Measurements from ENCODE around the gene KIF6.

The KIF6 gene

DNA sequence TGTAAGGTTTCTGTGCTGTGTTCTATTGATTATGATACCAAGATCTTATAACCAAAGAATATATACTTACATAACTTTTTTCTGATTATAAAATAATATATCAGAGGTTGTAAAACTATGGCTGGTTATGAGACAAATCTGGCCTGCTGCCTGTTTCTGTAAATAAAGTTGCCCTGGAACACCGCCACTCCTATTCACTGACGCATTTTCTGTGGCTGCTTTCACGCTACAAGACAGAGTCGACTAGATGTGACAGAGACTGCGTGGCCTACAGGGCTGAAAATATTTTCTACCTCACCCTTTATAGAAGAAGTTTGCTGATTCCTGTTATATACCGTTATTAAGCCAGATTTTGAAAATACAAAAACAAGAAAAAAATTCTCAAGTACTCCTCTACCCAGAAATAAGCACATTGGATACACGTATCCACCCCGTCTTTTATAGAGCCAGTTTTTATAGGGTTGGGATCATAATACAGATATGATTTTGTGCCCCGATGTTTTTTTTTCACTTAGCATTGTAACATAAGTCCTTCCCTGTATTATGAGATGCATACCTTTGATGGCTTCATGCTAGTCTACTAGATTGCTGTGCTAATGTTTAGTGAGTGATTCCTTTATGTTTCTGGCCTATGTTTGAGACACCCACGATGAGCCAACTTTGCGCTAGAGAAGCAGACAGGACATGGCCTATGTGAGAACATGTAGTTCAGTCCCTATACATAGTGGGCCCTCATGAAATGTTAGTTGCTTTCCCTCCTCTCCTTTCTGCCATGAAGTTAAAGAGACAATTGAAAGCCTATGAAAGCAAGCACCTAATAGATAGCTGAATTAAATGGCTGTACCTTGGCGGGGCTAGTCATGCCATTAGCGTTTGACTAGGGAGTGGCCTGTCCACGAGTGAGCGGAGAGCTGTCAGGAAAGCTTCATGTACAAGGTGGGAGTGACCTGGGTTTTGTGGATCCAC, 304.6 kb downstream of the KIF6 start:
- DNase-seq (ENCODE audit: low read depth in 2 of 2) = no peak

DNA sequence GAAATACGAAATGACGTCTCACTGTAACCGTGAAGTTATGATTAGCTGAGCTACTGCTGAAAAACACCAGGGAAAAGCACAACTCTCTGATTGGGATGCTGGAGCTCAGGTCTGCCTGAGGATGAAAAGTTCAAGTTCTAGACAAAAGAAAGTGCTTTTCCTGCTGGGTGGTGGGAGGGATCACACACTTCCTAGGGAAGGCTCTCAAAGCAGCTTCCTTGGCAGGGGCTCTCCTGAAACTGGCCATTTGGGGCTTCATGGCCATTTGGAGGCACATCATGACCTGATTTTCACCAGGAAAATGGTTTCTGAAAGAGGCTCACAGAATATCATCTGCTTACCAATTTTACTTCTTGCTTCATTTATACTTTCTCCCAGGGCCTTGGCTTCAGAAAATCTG, 305.6 kb downstream of the KIF6 start:
- DNase-seq (ENCODE audit: low read depth in 2 of 2) = no peak

DNA sequence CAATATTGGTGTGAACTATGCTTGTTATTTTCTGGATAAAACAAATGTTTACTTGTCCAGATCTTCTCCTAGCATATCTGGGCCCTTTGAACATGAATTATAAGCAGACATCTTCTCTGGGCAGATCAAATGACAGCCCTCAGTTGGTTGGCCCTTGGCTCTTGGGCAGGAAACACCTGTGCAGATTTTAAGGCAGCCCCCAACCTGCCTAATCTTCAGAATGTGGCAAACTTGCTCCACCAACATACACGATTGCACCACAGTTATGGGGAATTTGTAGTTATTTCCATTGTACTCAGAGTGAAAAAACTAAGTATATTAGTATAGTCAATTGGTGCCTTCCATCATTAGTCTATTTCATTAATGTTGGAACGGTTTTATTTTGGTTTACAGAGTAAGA, 307.8 kb downstream of the KIF6 start:
- DNase-seq (ENCODE audit: low read depth in 2 of 2) = no peak

DNA sequence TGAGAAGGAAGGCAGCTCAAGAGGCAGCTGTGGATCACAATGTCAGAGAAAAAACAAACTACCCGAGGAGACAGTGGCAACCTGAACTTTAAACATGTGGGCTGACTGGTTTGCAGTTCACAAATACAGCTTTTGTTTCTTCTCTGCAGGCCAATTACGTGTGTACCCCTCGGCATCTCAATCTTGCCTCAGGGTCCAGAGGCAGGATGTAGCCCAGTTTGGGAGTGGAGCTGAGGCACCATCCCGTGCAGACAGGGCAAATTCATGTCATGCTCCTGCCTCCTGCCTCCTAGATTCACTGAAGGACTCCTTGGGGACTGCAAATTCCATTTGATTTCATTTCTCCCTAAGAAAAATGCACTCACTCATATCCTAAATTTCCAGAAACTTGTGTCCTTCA, 308.5 kb downstream of the KIF6 start:
- no peak for DNase-seq (ENCODE audit: low read depth in 2 of 2)

DNA sequence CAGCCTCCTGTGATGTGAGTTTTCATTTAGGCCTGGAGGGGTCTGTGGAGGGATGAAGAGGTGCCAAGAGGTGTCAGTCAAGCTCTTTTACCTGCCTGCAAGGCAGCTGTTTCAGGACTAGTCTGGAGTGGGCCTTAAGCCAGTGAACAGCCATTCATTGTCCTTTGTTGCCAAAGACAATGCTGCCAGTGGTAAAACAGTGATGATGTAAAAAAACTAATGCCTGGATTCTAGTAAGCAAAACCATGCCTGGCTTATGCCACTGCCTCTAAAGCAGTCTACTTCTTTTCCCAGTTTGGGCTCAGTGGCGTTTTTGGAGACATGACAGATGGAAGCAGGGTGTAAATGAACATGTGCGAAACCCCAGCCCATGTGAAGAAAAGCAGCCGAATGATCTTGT, 309.2 kb downstream of the KIF6 start:
- DNase-seq (ENCODE audit: low read depth in 2 of 2) = no peak

DNA sequence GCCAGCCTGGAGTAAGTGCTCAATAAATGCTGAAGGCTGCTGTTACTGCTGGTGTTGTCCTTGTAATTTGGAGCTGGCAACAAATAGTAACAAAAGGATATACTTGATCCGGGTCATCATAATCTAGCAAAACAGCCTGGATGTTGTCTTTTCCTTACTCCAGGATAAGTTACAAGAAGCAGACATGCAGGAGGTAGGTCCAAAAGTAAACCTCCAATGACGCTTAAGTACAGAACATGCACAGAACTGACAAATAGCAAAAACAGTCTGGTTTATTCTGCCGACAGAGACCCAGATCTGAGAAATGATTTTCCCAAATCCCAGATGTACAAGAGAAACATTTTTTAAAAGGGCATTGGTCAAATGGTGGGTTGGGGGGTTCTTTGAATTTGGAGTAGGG, 309.7 kb downstream of the KIF6 start:
- no peak for DNase-seq (ENCODE audit: low read depth in 2 of 2)

DNA sequence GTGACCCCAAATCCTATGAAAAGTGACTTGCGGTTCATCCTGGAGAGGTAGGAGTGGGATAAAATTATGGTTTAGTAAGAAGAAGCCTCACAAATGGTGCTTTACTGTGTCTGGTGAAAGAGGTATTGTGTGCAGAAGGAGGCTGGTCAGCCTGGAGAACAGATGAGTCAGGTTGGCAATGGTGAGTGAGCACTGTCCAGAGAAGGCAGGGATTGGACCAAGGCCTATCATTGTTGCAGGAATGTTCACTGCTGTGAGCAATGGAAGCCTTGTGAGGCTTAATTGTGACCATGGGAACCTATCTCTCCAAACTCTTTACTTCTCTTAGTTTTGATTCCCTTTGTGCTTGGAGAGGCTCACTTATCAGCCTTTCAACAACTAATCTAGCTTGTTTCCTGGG, 313.7 kb downstream of the KIF6 start:
- DNase-seq (ENCODE audit: low read depth in 2 of 2) = no peak

DNA sequence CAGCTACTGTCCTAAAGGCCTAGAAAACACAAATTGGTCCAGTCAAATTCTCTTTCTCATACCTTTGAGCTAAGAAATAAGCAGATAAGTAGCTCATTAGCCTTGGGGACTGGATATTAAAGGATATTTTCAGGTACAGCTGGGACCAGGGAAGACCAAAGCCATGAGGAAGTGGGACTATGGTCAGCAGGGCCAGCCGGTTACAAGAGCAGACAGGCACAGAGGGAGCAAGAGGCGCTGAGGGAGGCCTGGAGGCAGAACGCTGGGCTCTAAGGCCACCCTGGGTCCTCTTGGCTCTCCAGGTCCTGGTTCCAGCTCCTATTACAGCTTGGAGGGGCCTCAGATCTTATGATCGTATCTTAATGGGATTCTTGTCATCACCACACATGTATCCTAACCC, 314.2 kb downstream of the KIF6 start:
- DNase-seq (ENCODE audit: low read depth in 2 of 2) = no peak

- no peak for DNase-seq (ENCODE audit: low read depth in 2 of 2)
These were observed 315.3 kb downstream of the KIF6 start for GRCh38 chr6:39409889-39410288.

DNA sequence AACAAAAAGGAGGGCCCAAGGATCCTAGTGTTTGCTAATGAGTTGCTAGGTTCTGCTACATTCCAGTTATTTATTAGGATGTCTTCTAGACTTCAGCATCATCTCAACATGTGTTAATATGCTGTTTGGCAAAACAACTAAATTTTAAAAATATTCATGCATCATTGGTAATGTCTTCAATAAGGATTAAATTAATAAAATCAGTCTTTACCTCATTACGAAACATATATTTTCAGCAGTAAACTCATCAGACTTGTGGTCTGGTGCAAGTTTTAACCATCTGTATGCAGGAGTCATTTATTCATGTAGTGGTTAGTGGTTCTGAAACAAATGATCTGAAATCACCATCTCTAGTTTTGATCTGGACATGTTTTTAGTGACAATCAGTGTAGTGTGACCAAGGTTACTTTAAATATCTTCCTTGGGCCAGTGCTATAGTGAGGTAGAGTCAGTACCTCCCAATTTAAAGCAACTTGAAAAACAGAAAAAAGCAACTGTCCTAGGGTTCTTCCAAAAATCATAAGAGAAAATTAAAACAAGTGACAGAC, 317.7 kb downstream of the KIF6 start:
- DNase-seq (ENCODE audit: low read depth in 2 of 2) = no peak

GRCh38 chr6:39404312-39404711, 320.9 kb downstream of the KIF6 start:
- DNase-seq (ENCODE audit: low read depth in 2 of 2) = no peak

GRCh38 chr6:39403304-39403703, 321.9 kb downstream of the KIF6 start:
- DNase-seq (ENCODE audit: low read depth in 2 of 2) = no peak

DNA sequence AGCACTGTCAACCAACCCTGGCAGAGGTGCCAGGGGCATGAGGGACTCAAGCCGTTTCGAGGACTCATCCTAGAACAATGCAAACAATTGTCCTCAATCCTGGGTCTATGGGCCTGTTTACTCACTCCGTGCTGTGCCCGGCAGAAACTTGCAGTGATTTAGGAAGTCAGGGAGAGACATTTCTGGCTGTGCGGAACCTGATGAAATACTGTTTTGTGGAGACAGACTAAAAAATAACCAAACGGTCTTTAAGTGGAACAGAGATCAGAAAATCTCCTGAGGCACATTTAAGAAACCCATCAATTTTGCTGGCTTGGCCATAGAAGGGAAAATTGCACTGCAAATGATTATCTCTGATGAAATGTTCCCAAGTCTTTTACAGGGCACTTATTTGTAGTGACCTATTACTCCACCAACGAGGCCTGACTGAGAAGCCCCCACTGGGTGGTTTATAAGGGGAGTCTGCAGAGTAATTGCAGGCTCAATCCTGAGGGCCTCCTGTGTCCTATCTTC, 322.9 kb downstream of the KIF6 start:
- DNase-seq (ENCODE audit: low read depth in 2 of 2) = no peak

GRCh38 chr6:39401376-39401775, 323.8 kb downstream of the KIF6 start:
- DNase-seq (ENCODE audit: low read depth in 2 of 2) = no peak

DNA sequence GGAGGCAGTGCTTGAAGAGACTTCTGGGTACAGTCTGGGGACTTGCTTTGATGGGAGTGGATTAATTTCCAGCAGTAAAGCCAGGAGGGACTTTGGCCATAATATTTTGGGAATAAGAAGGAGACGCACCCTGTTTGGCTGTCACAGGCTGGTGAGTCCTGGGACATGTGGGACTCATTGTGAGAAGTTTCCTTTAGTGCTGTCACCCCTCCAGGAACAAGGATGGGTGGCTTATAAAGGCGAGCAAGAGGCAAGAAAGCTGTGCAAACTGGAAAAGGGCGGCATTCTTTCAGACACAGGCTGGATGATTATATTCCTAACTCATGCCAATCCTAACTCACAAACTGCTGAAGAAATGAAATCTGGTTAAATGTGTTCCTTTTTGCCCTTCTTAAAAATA, 325.2 kb downstream of the KIF6 start:
- DNase-seq (ENCODE audit: low read depth in 2 of 2) = no peak

DNA sequence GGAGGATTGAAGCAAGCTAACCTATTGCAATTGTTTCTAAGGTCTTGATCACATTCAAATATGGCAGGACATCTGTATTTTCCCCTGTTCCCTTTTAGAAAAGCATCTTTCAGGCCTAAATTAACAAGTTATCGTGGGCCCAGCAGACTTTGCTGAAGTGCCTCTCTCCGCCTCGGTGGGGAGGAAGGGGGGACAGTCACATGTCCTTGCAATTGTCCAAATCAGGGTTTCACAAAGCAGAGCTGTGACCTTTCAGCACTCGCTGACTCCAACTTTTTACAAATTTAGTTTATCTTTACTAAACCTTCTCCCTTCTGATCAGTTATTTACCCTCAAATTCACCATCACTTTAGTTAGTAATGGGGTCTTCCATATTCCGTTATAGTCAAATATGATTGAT, 328.4 kb downstream of the KIF6 start:
- DNase-seq (ENCODE audit: low read depth in 2 of 2) = no peak

- no peak for DNase-seq (ENCODE audit: low read depth in 2 of 2)
These were observed 332.1 kb downstream of the KIF6 start for GRCh38 chr6:39393075-39393474.

- no peak for DNase-seq (ENCODE audit: low read depth in 2 of 2)
These were observed 334.0 kb downstream of the KIF6 start for GRCh38 chr6:39391182-39391581.

DNA sequence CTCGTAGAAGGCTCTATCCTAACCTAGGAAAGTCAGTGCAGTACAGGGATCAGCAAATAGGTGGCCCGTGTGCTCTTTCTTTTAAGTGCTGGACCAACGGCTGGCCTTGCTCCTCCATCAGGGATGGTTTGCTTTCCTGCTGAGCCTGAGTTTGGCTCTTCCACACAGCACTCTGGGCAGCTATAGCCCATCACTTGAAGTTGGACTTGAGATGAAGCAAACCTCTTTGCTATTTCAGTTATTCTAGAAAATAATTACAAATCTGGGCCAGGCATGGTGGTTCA, 335.8 kb downstream of the KIF6 start:
- DNase-seq (ENCODE audit: low read depth in 2 of 2) = no peak

- no peak for DNase-seq (ENCODE audit: low read depth in 2 of 2)
These were observed 336.4 kb downstream of the KIF6 start for GRCh38 chr6:39388606-39389483.

GRCh38 chr6:39387785-39388184, 337.4 kb downstream of the KIF6 start:
- DNase-seq (ENCODE audit: low read depth in 2 of 2) = no peak

- DNase-seq (ENCODE audit: low read depth in 2 of 2) = no peak
These were observed 338.7 kb downstream of the KIF6 start for GRCh38 chr6:39386487-39386886.
